DMS153 treated with DMSO at 0.1 percent for 48 hours (cell line): ENCODE measurements around the gene HIP1R.

Experiments
- DNase-seq: peaks from one replicate; lab custom pipeline; 2025; ENCODE audit not compliant: unreplicated experiment; lab: John Stamatoyannopoulos, UW

Gene HIP1R

GRCh38 chr12:122860854-122861586, 25.8 kb downstream of the HIP1R start:
- DNase-seq = no peak

GRCh38 chr12:122861587-122861970, 26.3 kb downstream of the HIP1R start:
- DNase-seq = no peak

DNA sequence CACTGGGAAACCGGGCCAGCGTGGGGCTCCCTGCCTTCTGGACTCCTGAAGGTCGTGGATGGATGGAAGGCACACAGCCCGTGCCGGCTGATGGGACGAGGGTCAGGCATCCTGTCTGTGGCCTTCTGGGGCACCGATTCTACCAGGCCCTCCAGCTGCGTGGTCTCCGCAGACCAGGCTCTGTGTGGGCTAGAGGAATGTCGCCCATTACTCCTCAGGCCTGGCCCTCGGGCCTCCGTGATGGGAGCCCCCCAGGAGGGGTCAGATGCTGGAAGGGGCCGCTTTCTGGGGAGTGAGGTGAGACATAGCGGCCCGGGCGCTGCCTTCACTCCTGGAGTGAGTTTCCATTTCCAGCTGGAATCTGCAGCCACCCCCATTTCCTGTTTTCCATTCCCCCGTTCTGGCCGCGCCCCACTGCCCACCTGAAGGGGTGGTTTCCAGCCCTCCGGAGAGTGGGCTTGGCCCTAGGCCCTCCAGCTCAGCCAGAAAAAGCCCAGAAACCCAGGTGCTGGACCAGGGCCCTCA, 26.9 kb downstream of the HIP1R start:
- DNase-seq = no peak

DNA sequence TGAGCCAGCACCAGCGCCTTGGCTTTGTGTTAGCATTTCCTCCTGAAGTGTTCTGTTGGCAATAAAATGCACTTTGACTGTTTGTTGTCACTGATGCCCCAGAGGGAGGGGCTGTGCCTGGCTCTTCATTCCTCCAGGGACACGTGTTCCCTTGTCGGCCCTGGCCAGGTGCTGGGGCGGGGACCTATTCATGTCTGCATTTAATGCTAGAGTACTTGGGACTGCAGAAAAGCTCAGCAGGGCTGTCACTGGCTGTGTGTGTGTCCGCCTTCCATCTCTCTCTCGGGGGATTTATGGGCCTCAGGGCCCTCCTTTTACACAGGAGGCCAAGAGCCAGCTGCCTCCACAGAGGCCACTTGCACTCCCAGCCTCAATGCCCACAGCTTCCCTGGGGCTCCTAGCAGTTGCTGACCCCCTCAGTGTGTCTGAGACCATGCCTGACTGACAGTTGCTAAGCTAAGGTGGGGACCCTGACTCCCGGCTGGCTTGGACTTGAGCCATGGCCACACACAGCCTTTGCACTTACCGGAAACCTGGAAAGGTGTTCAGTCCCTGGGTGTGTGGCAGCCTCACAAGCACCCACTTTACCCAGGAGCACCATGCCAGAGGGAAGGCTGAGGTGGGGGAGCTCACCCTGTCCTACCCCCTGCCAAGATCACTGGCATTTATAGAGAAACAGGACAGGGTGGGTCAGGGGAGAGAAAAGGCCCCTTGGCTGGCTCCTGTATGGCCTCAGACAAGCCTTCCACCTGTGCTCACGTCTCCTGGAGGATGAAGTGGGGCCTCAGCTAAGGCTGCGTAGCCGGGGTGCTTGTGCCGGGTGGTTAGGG, 27.8 kb downstream of the HIP1R start:
- peak; percentile 71 for DNase-seq

DNA sequence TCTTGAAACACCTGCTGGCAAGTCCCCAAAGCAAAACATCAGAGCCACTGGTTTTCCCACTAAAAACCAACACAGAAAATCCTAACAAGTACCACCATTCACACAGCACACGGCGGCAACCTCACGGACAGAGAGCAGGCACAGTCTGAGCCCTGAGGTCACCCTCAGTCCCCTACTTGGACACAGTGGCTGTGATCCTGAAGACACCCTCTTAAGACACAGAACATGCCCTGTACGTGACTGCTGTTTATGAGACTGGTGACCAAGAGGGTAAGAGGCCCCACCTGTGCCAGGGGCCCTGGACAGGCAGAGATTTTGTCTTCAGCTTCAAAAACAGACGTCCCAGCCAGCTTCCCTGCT, 29.6 kb downstream of the HIP1R start:
- no peak for DNase-seq

GRCh38 chr12:122865268-122866231, 30.3 kb downstream of the HIP1R start:
- DNase-seq = no peak

GRCh38 chr12:122866379-122866778, 31.1 kb downstream of the HIP1R start:
- no peak for DNase-seq

GRCh38 chr12:122866950-122867607, 31.8 kb downstream of the HIP1R start:
- no peak for DNase-seq

DNA sequence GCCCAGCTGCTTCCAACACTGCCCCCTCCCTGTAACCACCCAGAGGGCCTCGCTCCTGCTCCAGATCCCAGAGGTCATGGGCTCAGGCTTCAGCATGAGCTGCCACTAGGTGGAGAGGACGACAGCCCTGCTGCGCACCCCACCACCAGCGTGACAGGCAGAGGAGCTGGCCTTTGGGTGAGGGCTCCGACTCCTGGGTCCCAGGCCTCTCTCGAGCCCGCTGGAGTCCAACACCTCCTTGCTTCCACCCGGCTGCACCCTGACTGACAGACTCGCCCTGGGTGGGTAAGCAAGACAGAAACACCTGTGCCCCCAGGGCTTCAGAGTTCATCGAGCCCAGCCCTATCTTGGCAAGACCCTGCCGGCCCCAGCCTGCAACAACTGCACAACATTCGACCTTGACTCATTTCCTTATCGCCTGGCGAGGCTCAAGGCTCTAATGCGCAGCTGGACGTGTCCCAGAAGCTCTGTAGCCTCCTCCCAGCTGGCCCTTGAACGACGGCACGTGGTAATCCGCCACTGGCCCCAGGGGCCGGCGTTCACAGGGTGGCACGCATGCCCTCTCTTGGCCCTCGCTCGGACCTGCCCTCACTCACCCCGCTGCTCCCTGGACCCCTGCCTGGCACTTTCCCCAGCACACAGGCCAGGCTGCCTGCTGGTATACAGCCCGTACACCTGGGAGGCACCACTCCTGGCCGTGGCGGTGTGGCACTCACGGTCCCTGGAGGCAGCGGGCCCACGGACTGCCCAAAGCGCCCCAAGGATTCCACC, 32.6 kb downstream of the HIP1R start:
- no peak for DNase-seq

DNA sequence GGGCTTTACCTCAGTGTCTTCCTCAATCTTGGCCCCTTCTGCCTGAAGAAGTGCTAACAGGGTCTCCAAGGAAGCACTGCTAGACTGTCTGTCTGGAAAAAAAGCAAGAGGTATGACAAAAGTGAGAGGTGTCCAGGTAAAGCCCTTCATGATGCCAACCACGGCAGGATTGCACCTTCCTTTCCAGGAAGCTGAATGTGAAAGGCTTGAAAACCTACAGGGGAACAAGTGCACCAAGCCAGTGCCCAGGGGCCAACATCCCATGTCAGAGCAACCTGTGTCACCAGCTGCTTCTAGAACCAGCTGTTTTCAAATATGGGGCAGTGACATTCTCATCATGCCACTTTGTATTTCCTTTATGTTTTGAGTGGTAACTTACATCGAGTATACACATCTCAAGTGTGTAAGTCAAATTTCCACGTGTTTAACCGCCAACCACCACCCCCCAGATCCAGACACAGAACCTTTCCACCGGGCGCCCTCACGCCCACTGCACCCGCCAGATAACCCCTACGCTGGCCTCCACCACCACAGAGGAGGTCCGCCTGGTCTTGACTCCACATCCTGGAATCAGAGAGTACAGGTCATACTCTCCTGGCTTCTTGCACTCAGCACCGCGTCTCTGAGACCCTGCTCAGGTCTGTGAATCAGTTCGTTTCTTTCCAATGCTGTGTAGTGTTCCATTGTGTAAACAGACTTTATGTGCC, 33.4 kb downstream of the HIP1R start:
- DNase-seq = no peak

- DNase-seq = no peak
Measured at GRCh38 chr12:122869207-122869973, 34.1 kb downstream of the HIP1R start.

- no peak for DNase-seq
Measured at GRCh38 chr12:122870163-122870842, 35.0 kb downstream of the HIP1R start.

- DNase-seq = no peak
Measured at GRCh38 chr12:122870867-122871664, 35.8 kb downstream of the HIP1R start.

DNA sequence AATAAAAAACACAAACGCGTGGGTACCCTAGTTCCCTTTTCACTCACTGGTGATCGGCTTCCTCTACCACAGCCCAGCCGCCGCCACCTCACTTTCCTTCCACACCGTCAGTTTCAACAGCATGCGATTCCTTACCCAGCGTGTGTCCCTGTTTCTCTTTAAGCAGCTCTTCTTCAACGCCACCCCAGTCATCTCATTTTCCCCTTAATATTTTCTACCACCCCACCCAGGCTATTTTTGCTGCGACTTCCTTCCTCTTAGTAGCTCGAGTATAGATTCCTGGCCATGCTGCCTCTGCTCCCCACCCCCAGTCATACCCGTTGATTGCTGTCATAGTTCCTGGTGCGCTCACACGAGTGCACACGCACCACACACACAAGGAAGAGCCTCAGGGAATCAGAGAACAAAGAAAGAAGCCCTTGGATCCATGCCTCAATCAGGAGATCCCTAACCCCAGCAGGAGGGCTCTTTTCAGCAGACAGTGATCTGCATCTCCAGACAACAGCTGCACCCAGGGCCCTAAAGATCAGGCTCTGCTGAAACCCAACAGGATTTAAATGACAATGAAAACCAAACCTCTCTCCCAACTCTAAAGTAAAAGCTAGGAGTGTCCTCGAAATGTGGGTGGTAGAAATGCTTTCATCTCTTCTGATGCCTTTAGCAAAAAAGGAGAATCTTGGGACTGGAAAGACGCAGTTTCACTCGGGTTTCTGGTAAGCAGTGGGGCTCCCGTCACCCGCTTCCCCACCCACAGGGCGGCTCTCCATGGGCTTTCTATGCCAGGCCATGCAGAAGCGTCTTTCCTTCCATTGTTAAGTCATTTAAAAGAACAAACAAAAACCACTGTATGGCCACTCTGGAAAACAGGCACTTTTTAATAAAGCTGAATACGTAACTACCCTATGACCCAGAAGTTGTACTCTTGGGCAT, 36.9 kb downstream of the HIP1R start:
- DNase-seq = peak; percentile 70

DNA sequence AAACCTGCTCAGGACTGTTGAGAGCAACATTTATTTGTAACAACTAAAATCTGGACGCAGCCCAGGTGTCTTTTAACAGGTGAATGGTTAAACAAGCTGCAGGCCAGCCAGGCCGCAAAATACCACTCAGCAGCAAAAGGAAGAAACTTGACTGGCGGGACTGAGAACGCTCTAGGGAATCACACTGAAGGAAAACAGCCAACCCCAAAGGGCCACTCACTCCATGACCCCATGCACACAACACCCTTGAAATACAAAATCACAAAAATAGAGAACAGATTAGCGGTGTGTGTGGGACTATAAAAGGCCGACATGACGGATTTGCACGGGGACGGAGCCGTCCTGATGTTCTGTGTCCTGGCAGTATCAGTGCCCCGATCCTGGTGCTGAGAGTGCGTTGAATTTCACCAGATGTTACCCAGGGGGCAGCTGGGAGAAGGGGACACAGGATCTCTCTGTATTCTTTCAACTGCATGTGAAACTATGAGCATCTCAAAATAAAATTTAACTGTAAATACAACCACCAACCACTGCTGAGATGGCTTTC, 37.6 kb downstream of the HIP1R start:
- DNase-seq = no peak

- DNase-seq = no peak
Measured at GRCh38 chr12:122873540-122873939, 38.3 kb downstream of the HIP1R start.
